ENCODE results near the gene EME2.

The EME2 gene

DNA sequence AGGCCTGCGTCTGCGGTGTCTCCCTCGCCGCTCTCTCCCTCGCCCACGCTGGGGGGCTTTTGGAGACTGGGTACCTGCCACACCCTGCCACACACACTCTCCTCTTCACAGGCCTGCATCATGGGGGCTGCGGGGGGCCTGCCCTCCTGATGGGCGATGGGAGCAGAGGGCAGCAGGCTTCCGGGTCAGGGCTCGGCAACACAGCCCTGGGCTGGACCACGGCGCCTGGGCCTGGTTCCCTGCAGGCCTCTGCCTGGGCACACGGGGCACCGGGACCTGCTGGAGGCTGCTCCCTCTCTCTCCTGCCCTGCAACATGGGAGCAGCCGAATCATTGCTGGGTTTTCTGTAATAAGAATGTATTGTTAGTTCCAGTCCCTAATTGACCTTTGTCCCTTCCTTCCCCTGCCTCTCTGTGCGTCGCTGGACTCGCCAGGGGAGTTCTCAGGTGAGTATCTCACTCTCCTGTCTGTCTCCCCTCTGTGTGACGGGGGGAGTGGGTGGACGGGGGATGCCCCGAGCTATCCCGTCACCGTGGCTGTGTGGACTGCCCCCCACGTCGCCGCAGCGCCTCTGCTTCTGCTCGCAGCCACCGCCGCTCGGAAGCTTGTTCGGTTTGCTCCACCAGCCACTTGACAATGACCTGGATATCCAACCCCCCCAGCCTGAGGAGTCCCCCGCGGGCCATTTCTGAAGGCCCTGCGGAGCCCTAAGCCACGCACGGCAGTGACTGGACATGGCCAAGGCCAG lies 14.7 kb upstream of the EME2 start:
- Histone ChIP-seq H3K9ac (ENCODE audit: low read length) (no peak overlapping the region), H3K36me3 (ENCODE audit: control insufficient read depth in 1 of 2, insufficient read depth in 2 of 2, low read depth in 1 of 2, low read length in 2 of 2) (peaks cover 71 to 77% of the 10 kb centered on the region in 2 experiments), H3K27ac (ENCODE audit: low read length, poor library complexity, severe bottlenecking) (no peak overlapping the region), H3K4me3 (ENCODE audit: insufficient read depth in 1 of 2, low read depth in 1 of 2, low read length in 2 of 2) (peak overlapping the region in 1 of 2 experiments; percentile 15), H2BK15ac (ENCODE audit: low read depth, poor library complexity, severe bottlenecking) (no peak overlapping the region), H2BK120ac (ENCODE audit: low read depth, low read length) (no peak overlapping the region), H4K8ac (ENCODE audit: low read length) (no peak overlapping the region), H3K18ac (ENCODE audit: low read depth in 1 of 2, low read length in 2 of 2) (no peak overlapping the region), H3K23ac (ENCODE audit: low read length in 2 of 2) (no peak overlapping the region), H2BK5ac (ENCODE audit: low read depth, low read length, poor library complexity, severe bottlenecking) (no peak overlapping the region), H3K4me1 (ENCODE audit: control insufficient read depth, insufficient read depth, low read depth, low read length) (peaks cover 6% of the 10 kb centered on the region), H3K9me3 (ENCODE audit: control insufficient read depth, low read length) (no peaks in the 10 kb centered on the region), H4K91ac (ENCODE audit: low read length) (no peak overlapping the region), H2BK12ac (ENCODE audit: low read length in 2 of 2) (no peak overlapping the region), H3K4ac (ENCODE audit: low read depth in 1 of 2, low read length in 2 of 2) (no peak overlapping the region), H3K14ac (ENCODE audit: low read length in 2 of 2) (no peak overlapping the region), H3K27me3 (ENCODE audit: control insufficient read depth in 1 of 2, insufficient read depth in 1 of 2, low read length in 2 of 2) (no peaks in the 10 kb centered on the region), H2AK5ac (ENCODE audit: low read length, severe bottlenecking) (no peak overlapping the region), H3K79me1 (replicated peaks; ENCODE audit: low read length, poor library complexity, severe bottlenecking) (peaks cover 31% of the 10 kb centered on the region), H2AFZ (ENCODE audit: low read depth, low read length) (no peak overlapping the region), H3K4me2 (ENCODE audit: low read length, poor library complexity, severe bottlenecking) (no peak overlapping the region)
- 97% methylated on average over 32 of the region's 37 CpGs for WGBS
- no peak for DNase-seq

GRCh38 chr16:1758923-1759322 lies 13.7 kb upstream of the EME2 start:
- WGBS, result 97% methylated on average over 18 of the region's 18 CpGs

GRCh38 chr16:1759511-1759910 lies 13.1 kb upstream of the EME2 start:
- no peak overlapping the region for H3K4ac ChIP-seq (ENCODE audit: low read depth in 1 of 2, low read length in 2 of 2)
- H3K9ac ChIP-seq (ENCODE audit: low read length), result no peak overlapping the region
- H2AFZ ChIP-seq (ENCODE audit: low read depth, low read length), result no peak overlapping the region
- H3K4me3 ChIP-seq (ENCODE audit: insufficient read depth in 1 of 2, low read depth in 1 of 2, low read length in 2 of 2), result no peak overlapping the region
- H2BK5ac ChIP-seq (ENCODE audit: low read depth, low read length, poor library complexity, severe bottlenecking), result no peak overlapping the region
- H3K27ac ChIP-seq (ENCODE audit: low read length, poor library complexity, severe bottlenecking), result no peak overlapping the region
- no peak overlapping the region for H4K91ac ChIP-seq (ENCODE audit: low read length)
- no peak overlapping the region for H3K4me2 ChIP-seq (ENCODE audit: low read length, poor library complexity, severe bottlenecking)
- H2BK120ac ChIP-seq (ENCODE audit: low read depth, low read length), result no peak overlapping the region
- peaks cover 16% of the 10 kb centered on the region for H3K4me1 ChIP-seq (ENCODE audit: control insufficient read depth, insufficient read depth, low read depth, low read length)
- H3K36me3 ChIP-seq (ENCODE audit: control insufficient read depth in 1 of 2, insufficient read depth in 2 of 2, low read depth in 1 of 2, low read length in 2 of 2), result peaks cover 76 to 87% of the 10 kb centered on the region in 2 experiments
- H3K9me3 ChIP-seq (ENCODE audit: control insufficient read depth, low read length), result no peaks in the 10 kb centered on the region
- 98% methylated on average over 21 of the region's 21 CpGs for WGBS
- no peak overlapping the region for H4K8ac ChIP-seq (ENCODE audit: low read length)
- no peak for DNase-seq
- no peaks in the 10 kb centered on the region for H3K27me3 ChIP-seq (ENCODE audit: control insufficient read depth in 1 of 2, insufficient read depth in 1 of 2, low read length in 2 of 2)
- no peak overlapping the region for H3K23ac ChIP-seq (ENCODE audit: low read length in 2 of 2)
- peaks cover 31% of the 10 kb centered on the region for H3K79me1 ChIP-seq (replicated peaks; ENCODE audit: low read length, poor library complexity, severe bottlenecking)
- H3K14ac ChIP-seq (ENCODE audit: low read length in 2 of 2), result no peak overlapping the region
- no peak overlapping the region for H2BK12ac ChIP-seq (ENCODE audit: low read length in 2 of 2)
- H3K18ac ChIP-seq (ENCODE audit: low read depth in 1 of 2, low read length in 2 of 2), result no peak overlapping the region
- H2AK5ac ChIP-seq (ENCODE audit: low read length, severe bottlenecking), result no peak overlapping the region
- no peak overlapping the region for H2BK15ac ChIP-seq (ENCODE audit: low read depth, poor library complexity, severe bottlenecking)

More at GRCh38 chr16:1758923-1759322, 13.7 kb upstream of the EME2 start:
- Histone ChIP-seq H2BK5ac (ENCODE audit: low read depth, low read length, poor library complexity, severe bottlenecking) (no peak overlapping the region), H2BK15ac (ENCODE audit: low read depth, poor library complexity, severe bottlenecking) (no peak overlapping the region), H3K36me3 (ENCODE audit: control insufficient read depth in 1 of 2, insufficient read depth in 2 of 2, low read depth in 1 of 2, low read length in 2 of 2) (peaks cover 74 to 84% of the 10 kb centered on the region in 2 experiments), H4K91ac (ENCODE audit: low read length) (peak overlapping the region; percentile 28), H3K14ac (ENCODE audit: low read length in 2 of 2) (no peak overlapping the region), H3K4me3 (ENCODE audit: insufficient read depth in 1 of 2, low read depth in 1 of 2, low read length in 2 of 2) (no peak overlapping the region), H3K4me2 (ENCODE audit: low read length, poor library complexity, severe bottlenecking) (no peak overlapping the region), H3K27ac (ENCODE audit: low read length, poor library complexity, severe bottlenecking) (no peak overlapping the region), H2AFZ (ENCODE audit: low read depth, low read length) (no peak overlapping the region), H3K9me3 (ENCODE audit: control insufficient read depth, low read length) (no peaks in the 10 kb centered on the region), H3K4ac (ENCODE audit: low read depth in 1 of 2, low read length in 2 of 2) (no peak overlapping the region), H3K27me3 (ENCODE audit: control insufficient read depth in 1 of 2, insufficient read depth in 1 of 2, low read length in 2 of 2) (no peaks in the 10 kb centered on the region), H2BK120ac (ENCODE audit: low read depth, low read length) (no peak overlapping the region), H3K79me1 (replicated peaks; ENCODE audit: low read length, poor library complexity, severe bottlenecking) (peaks cover 34% of the 10 kb centered on the region), H3K18ac (ENCODE audit: low read depth in 1 of 2, low read length in 2 of 2) (no peak overlapping the region), H3K9ac (ENCODE audit: low read length) (no peak overlapping the region), H2BK12ac (ENCODE audit: low read length in 2 of 2) (no peak overlapping the region), H4K8ac (ENCODE audit: low read length) (no peak overlapping the region), H3K23ac (ENCODE audit: low read length in 2 of 2) (no peak overlapping the region), H3K4me1 (ENCODE audit: control insufficient read depth, insufficient read depth, low read depth, low read length) (peaks cover 14% of the 10 kb centered on the region), H2AK5ac (ENCODE audit: low read length, severe bottlenecking) (no peak overlapping the region)
- DNase-seq, result no peak

GRCh38 chr16:1760911-1761310 lies 11.7 kb upstream of the EME2 start:
- Histone ChIP-seq H4K91ac (ENCODE audit: low read length) (no peak overlapping the region), H3K36me3 (ENCODE audit: control insufficient read depth in 1 of 2, insufficient read depth in 2 of 2, low read depth in 1 of 2, low read length in 2 of 2) (peaks cover 78 to 91% of the 10 kb centered on the region in 2 experiments), H2BK120ac (ENCODE audit: low read depth, low read length) (no peak overlapping the region), H3K4me3 (ENCODE audit: insufficient read depth in 1 of 2, low read depth in 1 of 2, low read length in 2 of 2) (no peak overlapping the region), H2BK15ac (ENCODE audit: low read depth, poor library complexity, severe bottlenecking) (no peak overlapping the region), H3K9ac (ENCODE audit: low read length) (no peak overlapping the region), H3K9me3 (ENCODE audit: control insufficient read depth, low read length) (no peaks in the 10 kb centered on the region), H3K27me3 (ENCODE audit: control insufficient read depth in 1 of 2, insufficient read depth in 1 of 2, low read length in 2 of 2) (no peaks in the 10 kb centered on the region), H3K18ac (ENCODE audit: low read depth in 1 of 2, low read length in 2 of 2) (no peak overlapping the region), H4K8ac (ENCODE audit: low read length) (no peak overlapping the region), H2AFZ (ENCODE audit: low read depth, low read length) (no peak overlapping the region), H3K4me2 (ENCODE audit: low read length, poor library complexity, severe bottlenecking) (no peak overlapping the region), H3K4me1 (ENCODE audit: control insufficient read depth, insufficient read depth, low read depth, low read length) (peaks cover 16% of the 10 kb centered on the region), H2AK5ac (ENCODE audit: low read length, severe bottlenecking) (no peak overlapping the region), H3K4ac (ENCODE audit: low read depth in 1 of 2, low read length in 2 of 2) (no peak overlapping the region), H2BK12ac (ENCODE audit: low read length in 2 of 2) (no peak overlapping the region), H3K27ac (ENCODE audit: low read length, poor library complexity, severe bottlenecking) (no peak overlapping the region), H3K14ac (ENCODE audit: low read length in 2 of 2) (no peak overlapping the region), H3K79me1 (replicated peaks; ENCODE audit: low read length, poor library complexity, severe bottlenecking) (peaks cover 28% of the 10 kb centered on the region), H3K23ac (ENCODE audit: low read length in 2 of 2) (no peak overlapping the region), H2BK5ac (ENCODE audit: low read depth, low read length, poor library complexity, severe bottlenecking) (no peak overlapping the region)
- 94% methylated on average over 15 of the region's 15 CpGs for WGBS
- DNase-seq, result no peak
